ENCODE results near the gene ORAI3. TPM values are rescaled to one million over a fixed set of nuclear protein-coding genes. Genes with fewer than 3 reads are reported as not detected.

ORAI3 gene
- total and polyA plus RNA-seq, 2 of the 13 experiments (the other 11 are each of a cell fraction or from before 2014, with no cell fraction given), result 11.4 to 32.0 TPM

DNA sequence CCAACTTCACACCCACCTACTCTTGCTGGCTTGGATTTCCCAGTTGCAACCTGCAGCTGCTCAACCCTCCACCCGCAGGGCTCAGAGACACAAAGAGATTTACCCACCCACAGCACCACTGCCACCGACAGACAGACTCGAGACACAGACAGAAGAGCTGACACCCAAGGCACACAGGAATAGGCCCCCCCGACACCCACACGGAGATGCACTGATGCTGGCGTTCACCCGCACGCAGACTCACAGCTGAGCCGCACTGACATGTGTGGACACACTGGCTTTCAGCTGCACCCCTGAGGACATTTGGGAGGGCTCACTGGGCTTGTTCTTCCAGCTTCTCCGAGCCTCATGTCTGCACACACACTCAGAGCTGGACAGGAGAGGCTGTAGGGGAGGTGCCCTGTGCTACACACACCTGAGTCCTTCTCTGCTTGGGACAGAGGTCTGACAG, 53.4 kb downstream of the ORAI3 start (continued):
- TF ChIP-seq, protein P1, sequence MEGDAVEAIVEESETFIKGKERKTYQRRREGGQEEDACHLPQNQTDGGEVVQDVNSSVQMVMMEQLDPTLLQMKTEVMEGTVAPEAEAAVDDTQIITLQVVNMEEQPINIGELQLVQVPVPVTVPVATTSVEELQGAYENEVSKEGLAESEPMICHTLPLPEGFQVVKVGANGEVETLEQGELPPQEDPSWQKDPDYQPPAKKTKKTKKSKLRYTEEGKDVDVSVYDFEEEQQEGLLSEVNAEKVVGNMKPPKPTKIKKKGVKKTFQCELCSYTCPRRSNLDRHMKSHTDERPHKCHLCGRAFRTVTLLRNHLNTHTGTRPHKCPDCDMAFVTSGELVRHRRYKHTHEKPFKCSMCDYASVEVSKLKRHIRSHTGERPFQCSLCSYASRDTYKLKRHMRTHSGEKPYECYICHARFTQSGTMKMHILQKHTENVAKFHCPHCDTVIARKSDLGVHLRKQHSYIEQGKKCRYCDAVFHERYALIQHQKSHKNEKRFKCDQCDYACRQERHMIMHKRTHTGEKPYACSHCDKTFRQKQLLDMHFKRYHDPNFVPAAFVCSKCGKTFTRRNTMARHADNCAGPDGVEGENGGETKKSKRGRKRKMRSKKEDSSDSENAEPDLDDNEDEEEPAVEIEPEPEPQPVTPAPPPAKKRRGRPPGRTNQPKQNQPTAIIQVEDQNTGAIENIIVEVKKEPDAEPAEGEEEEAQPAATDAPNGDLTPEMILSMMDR (CRISPR knock-in tag; IDR thresholded peaks at IDR 0.05), result peak; percentile 0; the same call in 1 of the 2 replicates
- TF ChIP-seq TBL1XR1 (IDR thresholded peaks at IDR 0.05; ENCODE audit: borderline replicate concordance, low read length, partially characterized antibody), result no peak
- TF ChIP-seq SAP130 (CRISPR knock-in tag; IDR thresholded peaks at IDR 0.05; ENCODE audit: low read depth), result no peak; the same call in 1 of the 2 replicates
- no peak for TF ChIP-seq ZNF780A (CRISPR knock-in tag; IDR thresholded peaks at IDR 0.05)
- TF ChIP-seq FOXM1 (CRISPR knock-in tag; IDR thresholded peaks at IDR 0.05), result no peak
- TF ChIP-seq KLF12 (CRISPR knock-in tag; IDR thresholded peaks at IDR 0.05; ENCODE audit: borderline replicate concordance), result no peak
- no peak for TF ChIP-seq FOXC1 (CRISPR knock-in tag; IDR thresholded peaks at IDR 0.05; ENCODE audit: borderline replicate concordance)
- no peak for TF ChIP-seq ZNF335 (CRISPR knock-in tag; IDR thresholded peaks at IDR 0.05)
- no peak for TF ChIP-seq ZNF530 (CRISPR knock-in tag; IDR thresholded peaks at IDR 0.05; ENCODE audit: low read depth)
- 0 out of 2 replicates have a peak, but pooled peaks have one; percentile 5 for TF ChIP-seq TFAP4 (IDR thresholded peaks at IDR 0.05; ENCODE audit: borderline replicate concordance, low read depth)
- TF ChIP-seq NFATC3 (CRISPR knock-in tag; IDR thresholded peaks at IDR 0.05), result no peak
- TF ChIP-seq ZNF619 (CRISPR knock-in tag; IDR thresholded peaks at IDR 0.05), result no peak
- peak; percentile 44 for TF ChIP-seq ZMYM3 (CRISPR knock-in tag; IDR thresholded peaks at IDR 0.05)
- TF ChIP-seq ZNF839 (CRISPR knock-in tag; IDR thresholded peaks at IDR 0.05; ENCODE audit: borderline replicate concordance), result 0 out of 2 replicates have a peak, but pooled peaks have one; percentile 64
- peak; percentile 78; the same call in 1 of the 2 replicates for TF ChIP-seq ZNF598 (CRISPR knock-in tag; IDR thresholded peaks at IDR 0.05; ENCODE audit: borderline replicate concordance)
- TF ChIP-seq ZNF7 (CRISPR knock-in tag; IDR thresholded peaks at IDR 0.05), result no peak
- TF ChIP-seq ZBTB7A (CRISPR knock-in tag; IDR thresholded peaks at IDR 0.05), result 0 out of 2 replicates have a peak, but pooled peaks have one; percentile 60
- TF ChIP-seq HMGXB3 (CRISPR knock-in tag; IDR thresholded peaks at IDR 0.05; ENCODE audit: borderline replicate concordance), result no peak
- no peak for TF ChIP-seq PHF5A (CRISPR knock-in tag; IDR thresholded peaks at IDR 0.05; ENCODE audit: low read depth, unreplicated experiment)
- TF ChIP-seq ONECUT2 (CRISPR knock-in tag; IDR thresholded peaks at IDR 0.05), result no peak
- TF ChIP-seq LBX2 (CRISPR knock-in tag; IDR thresholded peaks at IDR 0.05; ENCODE audit: borderline replicate concordance), result 0 out of 2 replicates have a peak, but pooled peaks have one; percentile 16
